GM19452 (cell line): ENCODE measurements around the gene LRRC8B.
"Not testable (repeated sequence)": the region's sequence is repeated elsewhere in the genome, so short reads cannot be mapped to it uniquely, and the experiment has no call there.

Source experiments
- ATAC-seq: cut with Tn5 transposase; IDR thresholded peaks from one replicate; pipeline ENCODE4 v1.9.1; 2021; ENCODE audit not compliant: unreplicated experiment

Gene LRRC8B

DNA sequence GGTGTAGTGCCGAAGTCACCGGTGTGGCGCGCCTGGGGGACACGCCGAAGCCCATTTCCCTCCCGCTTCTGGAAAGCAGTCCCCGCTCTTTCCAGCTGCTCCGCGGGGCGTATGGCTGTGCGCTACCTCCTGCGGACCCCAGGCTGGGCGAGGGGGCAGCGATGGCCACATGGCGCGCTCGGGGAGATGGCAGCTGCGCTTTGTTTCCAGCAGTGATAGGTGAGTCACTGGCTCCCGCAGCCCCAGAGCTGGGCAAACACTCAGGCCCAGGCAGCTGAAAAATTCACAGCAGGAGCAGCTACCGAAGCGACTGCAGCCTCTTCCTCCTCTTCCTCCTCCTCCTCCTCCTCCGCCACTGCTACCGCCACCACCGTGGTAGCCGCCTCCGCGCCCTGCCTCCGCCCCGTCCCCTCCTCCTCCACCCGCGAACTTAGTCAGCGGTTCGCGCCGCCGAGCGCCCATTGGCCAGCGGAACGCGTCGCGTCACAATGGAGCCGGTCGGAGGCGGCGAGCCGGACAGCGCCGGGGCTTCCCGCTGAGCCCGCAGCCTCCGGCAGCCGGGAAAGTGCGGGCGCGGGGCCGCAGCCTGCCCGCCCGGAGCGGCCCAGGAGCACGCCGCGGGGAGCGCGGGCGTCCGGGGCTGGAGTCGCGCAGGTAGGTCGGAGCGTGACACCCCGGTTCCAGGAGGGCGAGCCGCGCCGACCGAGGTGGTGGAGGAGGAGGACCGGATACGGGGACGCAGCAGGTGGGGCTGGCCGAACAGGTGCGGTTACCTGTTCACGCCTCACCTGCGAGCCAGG lies at the start of gene LRRC8B:
Gene LRRC8B (plus strand): TSS at position 461 of the 800 bp plus-strand sequence. CDS start 57,822 bp downstream, outside the sequence.
- peak; percentile 93 for ATAC-seq

DNA sequence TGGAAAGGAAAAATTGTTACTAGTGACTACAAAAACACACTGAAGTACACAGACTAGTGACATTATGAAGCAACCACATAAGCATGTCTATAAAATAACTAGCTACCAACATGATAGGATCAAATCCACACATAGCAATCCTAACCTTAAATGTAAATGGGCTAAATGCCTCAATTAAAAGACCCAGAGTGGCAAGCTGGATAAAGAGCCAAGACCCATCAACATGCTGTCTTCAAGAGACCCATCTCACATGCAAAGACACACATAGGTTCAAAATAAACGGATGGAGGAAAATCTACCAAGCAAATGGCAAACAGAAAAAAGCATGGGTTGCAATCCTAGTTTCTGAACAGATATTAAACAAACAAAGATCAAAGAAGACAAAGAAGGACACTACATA lies 49.4 kb upstream of the LRRC8B start:
- no peak for ATAC-seq

DNA sequence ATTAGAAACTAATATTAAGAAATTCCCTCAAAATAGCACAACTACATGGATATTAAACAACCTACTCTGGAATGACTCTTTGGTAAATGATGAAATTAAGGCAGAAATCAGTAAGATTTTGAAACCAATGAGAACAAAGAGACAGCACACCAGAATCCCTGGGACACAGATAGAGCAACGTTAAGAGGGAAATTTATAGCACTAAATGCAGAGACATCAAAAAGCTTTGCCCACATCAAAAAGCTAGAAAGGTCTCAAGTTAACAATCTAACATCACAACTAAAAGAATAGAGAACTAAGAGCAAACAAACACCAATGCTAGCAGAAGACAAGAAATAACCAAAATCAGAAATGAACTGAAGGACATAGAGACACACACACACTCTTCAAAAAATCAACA lies 48.6 kb upstream of the LRRC8B start:
- no peak for ATAC-seq

DNA sequence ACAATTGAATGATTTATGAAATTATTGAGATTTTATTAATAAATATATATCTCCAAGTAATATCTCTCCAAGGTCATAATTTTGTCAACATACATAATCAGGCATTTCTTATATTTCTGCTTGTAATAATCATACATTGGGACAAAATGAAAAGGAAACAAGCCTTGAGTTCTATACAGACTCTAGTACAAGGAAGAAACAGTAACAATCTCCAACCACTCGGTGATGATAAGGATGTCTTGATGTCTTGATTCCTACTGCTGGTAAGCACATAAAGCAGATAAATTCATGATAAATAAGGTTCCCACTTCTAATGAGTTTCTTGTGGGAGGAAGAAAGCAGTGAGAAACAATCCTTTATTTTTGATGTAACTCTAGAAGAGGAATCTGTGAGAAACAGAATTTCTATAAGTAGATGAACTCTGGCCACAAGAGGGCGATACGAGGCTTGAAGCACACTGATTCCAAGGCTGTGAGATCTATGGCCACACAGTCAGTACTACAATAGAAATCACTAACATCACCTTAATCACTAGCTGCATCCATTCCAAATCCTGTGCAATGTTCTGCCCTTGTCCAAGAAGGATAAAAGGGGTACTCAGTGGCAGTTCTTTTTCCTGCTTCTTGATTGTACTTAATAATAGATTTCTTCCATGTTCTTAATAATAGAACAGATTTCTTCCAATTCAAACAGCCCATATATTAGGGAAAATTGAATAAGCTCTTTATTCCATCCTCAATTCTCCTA lies 41.4 kb upstream of the LRRC8B start:
- no peak for ATAC-seq

DNA sequence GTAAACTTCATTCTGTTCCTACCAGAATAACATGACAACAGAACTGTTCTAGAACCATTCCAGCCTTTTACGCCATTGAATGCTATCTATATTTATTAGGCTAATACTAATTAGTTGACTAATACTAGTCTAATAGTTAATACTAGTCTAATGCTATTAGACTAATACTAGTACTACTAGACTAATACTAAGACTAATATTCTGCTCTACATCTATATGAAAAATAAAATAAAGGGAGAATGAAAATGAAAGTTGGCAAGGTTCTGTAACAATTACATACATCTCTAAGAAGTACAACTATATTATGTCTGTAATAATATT lies 40.9 kb upstream of the LRRC8B start:
- no peak for ATAC-seq

DNA sequence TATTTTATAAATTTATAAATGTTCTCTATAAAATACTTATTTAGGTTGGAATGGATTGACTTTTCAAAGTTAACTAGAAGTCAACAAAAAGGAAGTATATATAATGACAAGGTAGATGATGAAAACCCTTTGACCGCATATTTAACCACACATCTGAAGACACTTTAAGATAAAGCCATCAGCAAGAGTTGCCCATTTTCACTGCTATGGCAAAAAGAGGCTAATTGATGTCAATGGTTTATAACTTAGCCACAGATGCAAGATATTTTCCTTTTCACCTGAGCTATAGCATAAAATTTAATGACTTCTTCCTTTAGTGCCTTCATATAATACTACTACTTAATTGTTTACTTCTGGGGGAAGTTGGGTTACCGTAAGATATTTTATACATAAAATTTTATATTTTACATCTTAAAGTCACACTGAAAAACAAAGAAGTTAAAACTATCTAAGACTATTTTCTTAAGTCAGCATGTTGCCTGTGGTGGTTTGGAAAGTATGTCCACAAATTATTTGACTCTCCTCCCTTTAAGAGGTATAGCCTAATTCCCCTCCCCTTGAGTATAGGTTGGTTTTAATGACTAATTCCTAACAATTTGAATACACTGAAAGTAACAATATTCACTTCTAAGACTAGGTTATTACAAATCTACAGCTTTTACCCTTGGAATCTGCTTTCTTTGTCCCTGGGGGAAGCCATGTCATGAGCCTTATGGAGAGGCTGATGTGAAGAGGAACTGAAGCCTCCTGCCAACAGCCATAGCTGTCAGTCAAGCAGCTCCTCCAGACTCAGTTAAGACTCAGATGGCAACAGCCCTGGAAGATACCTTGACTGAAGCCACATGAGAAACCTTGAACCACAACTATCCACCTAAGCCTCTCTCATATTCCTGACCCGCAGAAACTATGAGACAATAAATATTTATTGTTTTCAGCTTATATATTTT lies 40.3 kb upstream of the LRRC8B start:
- ATAC-seq: no peak

DNA sequence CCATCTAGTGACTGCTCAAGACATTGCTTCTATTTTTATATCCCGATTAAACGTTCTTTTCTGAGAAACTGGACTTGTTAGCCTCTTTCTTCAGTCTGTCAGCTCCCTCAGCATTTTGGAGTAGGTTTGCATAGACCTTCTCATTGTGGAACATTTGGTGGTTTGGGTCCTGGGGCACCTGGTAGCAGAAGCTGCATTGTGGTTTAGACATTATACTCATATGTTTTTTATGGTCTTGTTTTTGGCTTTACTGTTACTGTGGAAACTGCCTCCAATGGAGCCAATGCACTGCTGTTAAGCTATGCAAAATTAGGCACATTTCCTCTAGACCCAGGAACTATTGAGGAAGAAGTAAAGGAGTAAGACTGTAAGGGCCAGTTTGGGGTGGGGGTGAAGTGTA lies 36.7 kb upstream of the LRRC8B start:
- ATAC-seq: no peak

DNA sequence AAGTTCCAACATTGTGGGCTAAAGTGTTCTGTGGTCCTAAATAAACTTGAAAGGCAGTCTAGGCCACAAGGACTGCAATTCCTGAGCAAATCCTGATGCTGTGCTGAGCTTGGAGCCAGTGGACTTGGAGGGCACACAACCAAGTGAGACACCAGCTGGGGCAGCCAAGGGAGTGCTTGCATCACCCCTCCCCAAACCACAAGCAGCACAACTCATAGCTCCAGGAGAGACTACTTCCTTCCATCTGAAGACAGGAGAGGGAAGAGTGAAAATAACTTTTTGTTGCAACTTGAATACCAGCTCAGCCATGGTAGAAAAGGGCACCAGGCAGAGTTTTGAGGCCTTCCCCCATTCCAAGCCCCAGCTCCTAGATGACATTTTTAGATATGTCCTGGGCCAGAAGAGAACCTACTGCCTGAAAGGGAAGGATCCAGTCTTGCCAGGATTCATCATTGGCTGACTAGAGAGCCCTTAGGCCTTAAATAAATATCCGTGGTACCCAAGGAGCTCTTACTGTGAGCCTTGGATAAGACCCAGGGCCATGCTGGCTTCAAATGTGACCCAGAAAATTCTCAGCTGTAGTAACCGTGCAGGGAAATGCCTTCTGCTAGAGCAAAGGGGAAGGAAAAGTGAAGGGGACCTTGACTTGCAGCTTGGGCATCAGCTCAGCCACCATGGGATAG lies 35.4 kb upstream of the LRRC8B start:
- no peak for ATAC-seq

DNA sequence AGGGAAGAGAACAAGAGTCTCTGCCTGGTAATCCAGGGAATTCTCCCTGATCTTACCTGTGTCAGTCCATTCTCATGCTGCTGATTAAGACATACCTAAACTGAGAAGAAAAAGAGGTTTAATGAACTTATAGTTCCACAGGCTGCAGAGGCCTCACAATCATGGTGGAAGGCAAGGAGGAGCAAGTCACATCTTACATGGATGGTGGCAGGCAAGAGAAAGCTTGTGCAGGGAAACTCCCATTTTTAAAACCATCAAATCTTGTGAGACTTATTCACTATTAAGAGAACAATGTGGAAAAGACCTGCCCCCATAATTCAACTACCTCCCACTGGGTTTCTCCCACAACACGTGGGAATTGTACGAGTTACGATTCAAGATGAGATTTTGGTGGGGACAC lies 34.2 kb upstream of the LRRC8B start:
- ATAC-seq: no peak

DNA sequence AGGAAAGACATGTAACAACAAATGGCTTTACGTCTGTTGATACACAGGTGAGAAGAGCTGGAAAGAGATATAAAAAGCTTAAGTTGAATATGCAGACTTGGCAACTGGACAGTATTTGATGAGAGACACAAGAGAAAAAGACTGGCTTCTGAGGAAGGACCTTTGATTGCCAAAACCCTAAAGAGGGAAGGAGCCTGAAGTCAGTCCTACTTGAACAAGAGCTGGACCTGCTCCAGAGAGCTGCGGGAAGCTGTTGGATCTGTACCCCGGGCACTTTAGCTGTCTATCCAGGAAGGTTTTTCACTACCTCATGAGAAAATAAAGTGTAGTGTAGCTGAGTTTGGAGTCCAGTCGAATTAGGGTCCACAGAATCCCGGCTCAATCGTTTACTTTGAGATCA lies 25.3 kb upstream of the LRRC8B start:
- no peak for ATAC-seq

DNA sequence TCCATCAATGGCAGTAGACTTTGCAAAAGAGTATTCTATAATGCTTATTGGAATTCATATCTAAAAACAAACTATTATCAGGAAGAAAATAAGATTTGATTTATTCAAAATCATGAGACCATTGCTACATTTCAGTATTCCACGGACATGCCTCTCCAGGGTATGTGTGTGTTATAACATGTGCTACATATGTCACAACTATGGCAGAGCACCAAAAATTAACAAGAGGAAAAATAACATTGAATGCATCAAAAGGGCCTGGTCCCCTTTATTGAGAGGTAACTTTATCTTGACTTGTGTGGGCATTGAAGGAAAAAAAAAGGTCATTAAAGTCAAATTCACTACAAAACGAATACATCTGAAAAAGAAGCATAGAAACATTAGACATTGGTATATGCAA lies 22.6 kb upstream of the LRRC8B start:
- no peak for ATAC-seq

DNA sequence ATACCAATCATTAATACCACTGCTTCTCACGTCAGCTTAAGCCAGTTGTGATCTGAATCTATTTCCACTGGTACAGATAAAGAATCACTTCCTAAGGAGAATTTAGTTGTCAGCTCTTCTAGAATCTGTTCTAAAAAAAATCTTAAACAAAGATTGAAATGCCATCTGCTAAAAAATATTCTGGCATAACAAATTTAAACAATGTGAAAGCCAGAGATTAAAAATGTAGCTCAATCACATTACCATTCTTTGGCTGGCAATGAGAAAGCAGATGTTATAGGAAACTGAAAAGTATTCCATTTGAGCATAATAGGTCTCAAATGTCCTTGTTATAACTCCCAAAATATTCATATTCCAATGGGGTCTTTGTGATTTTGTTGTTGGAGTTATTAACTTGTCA lies 21.7 kb upstream of the LRRC8B start:
- ATAC-seq: no peak

DNA sequence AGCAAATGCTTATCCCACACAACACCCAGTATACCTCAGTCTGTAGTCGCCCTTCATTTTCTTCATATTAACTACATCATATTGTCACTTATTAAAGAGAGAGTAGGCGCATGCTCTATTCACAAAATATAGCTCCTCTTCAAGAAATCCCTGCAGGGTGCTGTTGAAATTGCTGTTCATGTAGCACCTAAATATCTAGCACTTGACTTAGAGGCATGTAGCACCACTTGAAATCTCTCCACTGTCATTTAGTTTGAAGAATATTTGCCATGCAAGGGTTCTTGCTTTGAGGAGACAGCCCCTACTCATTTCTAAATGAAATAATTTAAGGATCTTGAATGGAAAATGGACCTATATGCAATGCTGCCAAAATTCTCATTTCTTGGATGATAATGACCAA lies 20.9 kb upstream of the LRRC8B start:
- ATAC-seq: no peak

DNA sequence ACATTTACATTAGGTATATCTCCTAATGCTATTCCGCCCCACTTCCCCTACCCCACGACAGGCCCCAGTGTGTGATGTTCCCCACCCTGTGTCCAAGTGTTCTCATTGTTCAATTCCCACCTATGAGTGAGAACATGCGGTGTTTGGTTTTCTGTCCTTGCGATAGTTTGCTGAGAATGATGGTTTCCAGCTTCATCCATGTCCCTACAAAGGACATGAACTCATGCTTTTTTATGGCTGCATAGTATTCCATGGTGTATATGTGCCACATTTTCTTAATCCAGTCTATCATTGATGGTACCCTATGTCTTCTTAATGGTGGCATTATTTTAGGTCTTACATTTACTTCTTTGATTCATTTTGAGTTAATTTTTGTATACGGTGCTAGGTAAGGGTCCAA lies 14.6 kb upstream of the LRRC8B start:
- not testable (repeated sequence) for ATAC-seq

DNA sequence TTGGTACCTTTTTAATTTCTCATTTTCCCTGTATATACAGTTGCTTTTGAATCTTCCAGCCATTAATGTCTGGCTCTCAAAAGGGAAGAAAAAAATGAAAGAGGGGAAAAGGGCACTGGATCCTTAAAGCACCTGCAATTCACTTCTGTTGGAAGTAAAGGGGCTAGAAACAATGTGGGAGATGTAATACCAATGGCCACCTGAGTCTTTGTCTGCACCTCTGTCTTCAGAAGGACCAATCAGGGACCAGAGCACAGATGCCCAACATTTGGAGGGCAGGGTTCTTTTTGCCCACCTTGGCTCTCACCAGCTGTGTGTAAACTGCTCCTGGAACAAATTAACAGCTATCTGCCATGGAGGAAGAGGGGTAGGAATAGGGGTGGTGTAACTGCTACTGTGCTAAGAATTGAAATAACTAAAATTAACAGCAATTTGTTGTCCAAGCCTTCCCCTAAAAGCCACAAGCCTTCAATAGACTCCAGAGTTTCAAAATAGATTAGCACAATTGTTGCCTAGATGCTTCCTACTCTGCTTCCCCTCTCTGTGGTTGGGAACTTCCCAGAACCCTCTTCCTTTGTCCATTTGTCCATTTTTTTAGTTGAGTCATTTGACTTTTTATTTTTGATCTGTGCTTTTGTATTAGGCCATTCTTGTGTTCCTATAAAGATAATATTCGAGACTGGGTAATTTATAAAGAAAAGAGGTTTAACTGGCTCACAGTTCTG lies 11.5 kb upstream of the LRRC8B start:
- no peak for ATAC-seq

DNA sequence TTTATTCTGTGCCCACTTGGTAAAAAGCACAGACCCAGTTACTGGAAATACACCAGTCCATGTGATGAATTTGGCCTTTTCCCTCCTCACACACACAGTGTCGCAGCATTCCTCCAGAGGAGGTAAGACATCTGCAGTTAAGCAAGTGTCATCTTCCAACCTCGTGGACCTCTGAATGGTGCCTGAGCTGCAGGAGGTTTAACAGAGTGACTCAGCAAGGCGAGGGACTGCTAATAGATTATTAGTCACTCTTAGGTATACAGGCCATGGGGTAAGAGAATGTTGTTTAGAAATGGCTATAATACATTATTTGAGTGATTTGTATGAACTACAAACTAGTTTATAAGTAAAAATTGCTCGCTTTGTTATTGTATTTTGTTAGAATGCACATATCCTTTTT lies 8.6 kb upstream of the LRRC8B start:
- ATAC-seq: no peak

DNA sequence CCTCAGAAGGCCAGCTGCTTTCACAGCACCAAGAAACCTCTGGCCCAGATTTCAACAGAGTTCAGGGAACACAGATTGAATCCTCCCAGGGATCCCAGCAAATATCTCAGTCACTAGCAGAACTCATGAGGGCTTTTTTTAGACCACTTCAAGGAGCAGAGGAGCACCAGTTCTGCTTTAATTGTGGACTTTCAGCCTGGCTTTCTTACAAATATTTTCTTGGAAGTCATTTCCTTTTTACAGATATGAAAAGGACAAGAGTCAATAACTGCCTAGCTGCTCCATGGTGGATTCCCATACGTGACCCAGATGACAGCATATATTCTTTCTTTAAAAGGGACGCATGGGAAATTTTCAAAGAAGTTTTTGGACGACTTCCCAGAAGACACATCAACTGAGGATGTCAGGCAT lies 6.4 kb upstream of the LRRC8B start:
- no peak for ATAC-seq

DNA sequence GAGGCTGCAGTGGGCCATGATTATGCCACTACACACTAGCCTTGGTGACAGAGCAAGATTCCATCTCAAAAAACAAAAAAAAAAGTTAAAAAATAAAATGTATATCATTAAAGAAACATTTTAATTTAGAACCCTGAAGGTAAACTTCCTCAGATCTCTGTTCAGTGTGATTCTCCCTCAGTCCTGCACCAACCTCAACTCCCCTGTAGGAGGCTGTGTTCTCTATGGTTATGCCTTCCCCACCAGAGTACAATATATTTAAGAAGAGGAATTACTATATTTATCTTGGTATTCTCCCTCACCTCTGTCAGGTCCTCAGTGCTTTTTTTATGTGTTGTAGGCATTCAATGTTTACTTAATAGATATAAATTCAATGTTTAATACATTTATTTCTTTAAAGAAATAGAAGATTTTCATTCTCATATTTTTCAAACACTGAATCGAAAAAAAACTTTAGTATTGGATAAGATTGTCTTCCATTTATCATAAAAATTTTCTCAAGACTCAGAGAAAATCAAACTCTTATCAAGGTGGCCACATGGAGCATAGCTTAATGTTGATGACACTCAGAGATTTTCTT lies 4.8 kb upstream of the LRRC8B start:
- ATAC-seq: no peak

DNA sequence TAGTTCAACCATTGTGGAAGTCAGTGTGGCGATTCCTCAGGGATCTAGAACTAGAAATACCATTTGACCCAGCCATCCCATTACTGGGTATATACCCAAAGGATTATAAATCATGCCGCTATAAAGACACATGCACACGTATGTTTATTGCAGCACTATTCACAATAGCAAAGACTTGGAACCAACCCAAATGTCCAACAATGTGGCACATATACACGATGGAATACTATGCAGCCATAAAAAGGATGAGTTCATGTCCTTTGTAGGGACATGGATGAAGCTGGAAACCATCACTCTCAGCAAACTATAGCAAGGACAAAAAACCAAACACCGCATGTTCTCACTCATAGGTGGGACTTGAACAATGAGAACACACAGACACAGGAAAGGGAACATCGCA lies 2.7 kb upstream of the LRRC8B start:
- ATAC-seq: not testable (repeated sequence)
